Endothelial cell of umbilical vein (primary cell): ENCODE results near the gene KCNH2. TPM values are rescaled to one million over a fixed set of nuclear protein-coding genes. Genes with fewer than 3 reads are reported as not detected.

Experiments used
- BruUV-seq: library from RNA; stranded (reverse); fragments of 400-500 nt; replicated peaks from 2 replicates; lab custom pipeline; 2021; lab: Mats Ljungman, UMichigan
- CTCF ChIA-PET: fragments of 300-600, 350-600 bp; sonication (Branson Sonifier 250); formaldehyde crosslinking; loops from one replicate; lab custom pipeline; 2021; ENCODE audit warnings: antibody characterized with exemption, inconsistent platforms; lab: Charles Lee
- POLR2A ChIA-PET: fragments of 300-600, 350-600 bp; sonication (Branson Sonifier 250); formaldehyde crosslinking; loops from one replicate; lab custom pipeline; 2021; ENCODE audit warnings: antibody characterized with exemption, inconsistent platforms; lab: Charles Lee
- DNase-seq: peaks from one replicate; pipeline ENCODE4 v3.0.0-alpha.2; 2011; ENCODE audit warnings: low read depth, low spot score
- FAIRE-seq: peaks from 2 replicates; lab custom pipeline; 2011; peaks lifted over from hg19 to GRCh38; lab: Jason Lieb, UNC
- H2AFZ ChIP-seq: 2 replicates; pipeline ENCODE4 v1.6.0; 2012; ENCODE audit warnings: low read depth, low read length, control low read depth, inconsistent platforms
- H3K27ac ChIP-seq: 2 replicates; pipeline ENCODE4 v1.5.1; 2011; ENCODE audit warnings: low read depth, mild to moderate bottlenecking, control low read depth, low read length, moderate library complexity; ENCODE audit not compliant: insufficient read depth
- H3K27me3 ChIP-seq, 2 experiments: 2 replicates each; pipeline versions ENCODE4 v1.6.0 to v1.6.1; 2011; ENCODE audit warnings: low read length in 2 of 2, mixed read lengths in 1 of 2; ENCODE audit not compliant: control insufficient read depth in 2 of 2, insufficient read depth in 2 of 2
- H3K36me3 ChIP-seq, 2 experiments: 2 replicates in 1 of 2; 3 replicates in 1 of 2; pipeline ENCODE4 v1.5.1; 2011; ENCODE audit warnings: low read length in 2 of 2, mild to moderate bottlenecking in 1 of 2, moderate library complexity in 1 of 2; ENCODE audit not compliant: control insufficient read depth in 2 of 2, insufficient read depth in 2 of 2; ENCODE audit errors: extremely low read depth in 1 of 2
- H3K4me1 ChIP-seq: 3 replicates; pipeline ENCODE4 v1.5.1; 2011; ENCODE audit warnings: mild to moderate bottlenecking, low read length; ENCODE audit not compliant: control insufficient read depth, insufficient read depth; ENCODE audit errors: extremely low read depth
- H3K4me2 ChIP-seq: 2 replicates; pipeline ENCODE4 v1.6.1; 2011; ENCODE audit warnings: low read length, control low read depth, mixed read lengths; ENCODE audit not compliant: insufficient read depth
- H3K4me3 ChIP-seq, 3 experiments: fragments of 200-600 bp in 1 of 3; sonication (generic), shearing (Covaris generic) in 1 of 3; replicated peaks in 1 of 3; 2 replicates each; pipeline ENCODE4 v1.5.1; 2011 to 2016; ENCODE audit warnings: control low read depth in 3 of 3, low read length in 3 of 3, mild to moderate bottlenecking in 2 of 3, inconsistent platforms in 1 of 3, low read depth in 1 of 3, moderate library complexity in 1 of 3; ENCODE audit not compliant: insufficient read depth in 1 of 3
- H3K79me2 ChIP-seq: 2 replicates; pipeline ENCODE4 v1.6.0; 2012; ENCODE audit warnings: low read length, inconsistent platforms; ENCODE audit not compliant: control insufficient read depth, insufficient read depth
- H3K9ac ChIP-seq: replicated peaks from 2 replicates; pipeline ENCODE3; 2011; ENCODE audit warnings: low read length, control low read depth; ENCODE audit not compliant: insufficient read depth; ENCODE audit errors: extremely low read depth
- H3K9me1 ChIP-seq: replicated peaks from 3 replicates; pipeline ENCODE4 v1.6.0; 2011; ENCODE audit warnings: mild to moderate bottlenecking, low read length; ENCODE audit not compliant: control insufficient read depth, insufficient read depth; ENCODE audit errors: extremely low read depth
- H3K9me3 ChIP-seq: replicated peaks from 2 replicates; pipeline ENCODE4 v1.5.1; 2012; ENCODE audit warnings: low read length, inconsistent platforms; ENCODE audit not compliant: control insufficient read depth, insufficient read depth
- H4K20me1 ChIP-seq: replicated peaks from 2 replicates; pipeline ENCODE3; 2011; ENCODE audit warnings: mild to moderate bottlenecking, low read length; ENCODE audit not compliant: control insufficient read depth, insufficient read depth; ENCODE audit errors: extremely low read depth
- CTCF ChIP-seq, 2 donors: IDR thresholded peaks; 1 replicate in 1 of 2; 2 replicates in 1 of 2; pipeline ENCODE4 v1.5.1; 2011; ENCODE audit warnings: low read length in 2 of 2, mild to moderate bottlenecking in 2 of 2, moderate library complexity in 2 of 2, control low read depth in 1 of 2, inconsistent platforms in 1 of 2, low read depth in 1 of 2; ENCODE audit not compliant: insufficient read depth in 1 of 2; ENCODE audit errors: extremely low read depth in 1 of 2
- EZH2 ChIP-seq: IDR thresholded peaks from 2 replicates; pipeline ENCODE4 v1.6.1; 2012; ENCODE audit warnings: borderline replicate concordance, low read depth, mild to moderate bottlenecking, moderate library complexity, low read length, inconsistent platforms; ENCODE audit not compliant: severe bottlenecking
- FOS ChIP-seq: IDR thresholded peaks from 2 replicates; pipeline ENCODE4 v1.6.1; 2011; ENCODE audit warnings: mild to moderate bottlenecking, low read length, moderate library complexity, borderline replicate concordance; ENCODE audit not compliant: insufficient read depth
- GATA2 ChIP-seq: IDR thresholded peaks from 2 replicates; pipeline ENCODE4 v1.7.0; 2011; ENCODE audit warnings: low read depth, mild to moderate bottlenecking, moderate library complexity, mixed read lengths, low read length; ENCODE audit not compliant: insufficient read length, insufficient read depth
- JUN ChIP-seq: IDR thresholded peaks from 2 replicates; pipeline ENCODE4 v1.6.1; 2011; ENCODE audit warnings: borderline replicate concordance, low read depth; ENCODE audit not compliant: insufficient read length, insufficient read depth
- MAX ChIP-seq: IDR thresholded peaks from 2 replicates; pipeline ENCODE4 v1.6.1; 2011; ENCODE audit not compliant: insufficient read depth, insufficient read length
- MYC ChIP-seq: IDR thresholded peaks from one replicate; pipeline ENCODE4 v1.6.1; 2011; ENCODE audit warnings: mild to moderate bottlenecking, low read depth, low read length
- POLR2A ChIP-seq: IDR thresholded peaks from 2 replicates; pipeline ENCODE4 v1.6.1; 2012; ENCODE audit warnings: low read depth, mild to moderate bottlenecking, control low read depth, low read length
- POLR2AphosphoS5 ChIP-seq: IDR thresholded peaks from 2 replicates; pipeline ENCODE4 v1.6.1; 2012; ENCODE audit warnings: low read depth, mild to moderate bottlenecking, control low read depth, low read length, moderate library complexity; ENCODE audit not compliant: insufficient read depth
- dilution Hi-C: fragments of 300-500 bp; cut with MboI; formaldehyde crosslinking; loops from one replicate; pipeline ENCODE4 v1.15.0; 2019; ENCODE audit warnings: low sequenced_read_pairs; ENCODE audit not compliant: extremely low pct_ligation_motif_present
- intact Hi-C: fragments of 100-400 bp; cut with micrococcal nuclease; formaldehyde crosslinking; loops from one replicate; pipeline ENCODE4 v1.10.0; 2022
- polyA plus RNA-seq, 4 experiments: library from polyadenylated mRNA; depleted of rRNA in 3 of 4; stranded (reverse) in 3 of 4; unstranded in 1 of 4; fragments of >200 nt; gene quantifications; 2 replicates each; pipeline versions ENCODE4 v1.2.1 to v1.2.3, GENCODE V29; 2011 to 2012; ENCODE audit warnings: missing spikeins in 1 of 4
- total RNA-seq: library from RNA; stranded (reverse); gene quantifications from 2 replicates; pipeline ENCODE4 v1.2.3, GENCODE V29; 2021

Gene KCNH2
- total and polyA plus RNA-seq, 2 donors (not counting 3 experiments of a cell fraction or from before 2014, with no cell fraction given), result 0.03 to 0.09 TPM

GRCh38 chr7:150959739-150960734, 18.1 kb downstream of the KCNH2 start:
- Histone ChIP-seq H2AFZ (no peak overlapping the region), H3K36me3 (no peaks in the 10 kb centered on the region), H3K9me3 (no peaks in the 10 kb centered on the region), H3K27me3 (peaks cover 18 to 22% of the 10 kb centered on the region in 2 experiments), H4K20me1 (no peaks in the 10 kb centered on the region), H3K4me1 (no peaks in the 10 kb centered on the region), H3K4me2 (no peak overlapping the region), H3K4me3 (no peak overlapping the region), H3K27ac (no peak overlapping the region), H3K9me1 (no peaks in the 10 kb centered on the region), H3K79me2 (no peaks in the 10 kb centered on the region), H3K9ac (no peak overlapping the region)
- ChIA-PET POLR2A (no interaction called here), CTCF (interaction anchor here (0.6 to 5.5 kb wide), 9 partner anchors 9 to 213 kb away, joined by 3 to 97 read pairs (median 4); no protein-coding TSS in a partner anchor)
- TF ChIP-seq GATA2 (no peak), MAX (no peak), POLR2AphosphoS5 (no peak), CTCF (IDR thresholded peaks at IDR 0.05; ENCODE audit: extremely low read depth in 1 of 2, insufficient read depth in 1 of 2, low read depth in 1 of 2, low read length in 2 of 2) (no peak), POLR2A (no peak), EZH2 (no peak), JUN (no peak), MYC (no peak), FOS (no peak)
- dilution Hi-C loops, result no loop called here
- DNase-seq, result no peak
- intact Hi-C loops, result no loop called here
- no TSS peak for BruUV-seq
- FAIRE-seq, result peak; percentile 18
